ENCODE measurements around the gene CENPP.
"Not testable (repeated sequence)": the region's sequence is repeated elsewhere in the genome, so short reads cannot be mapped to it uniquely, and the experiment has no call there.

CENPP gene

GRCh38 chr9:92558612-92559374 lies 233.0 kb downstream of the CENPP start:
- no peak for DNase-seq

- DNase-seq: no peak
These were observed 235.9 kb downstream of the CENPP start for GRCh38 chr9:92561374-92562330.

DNA sequence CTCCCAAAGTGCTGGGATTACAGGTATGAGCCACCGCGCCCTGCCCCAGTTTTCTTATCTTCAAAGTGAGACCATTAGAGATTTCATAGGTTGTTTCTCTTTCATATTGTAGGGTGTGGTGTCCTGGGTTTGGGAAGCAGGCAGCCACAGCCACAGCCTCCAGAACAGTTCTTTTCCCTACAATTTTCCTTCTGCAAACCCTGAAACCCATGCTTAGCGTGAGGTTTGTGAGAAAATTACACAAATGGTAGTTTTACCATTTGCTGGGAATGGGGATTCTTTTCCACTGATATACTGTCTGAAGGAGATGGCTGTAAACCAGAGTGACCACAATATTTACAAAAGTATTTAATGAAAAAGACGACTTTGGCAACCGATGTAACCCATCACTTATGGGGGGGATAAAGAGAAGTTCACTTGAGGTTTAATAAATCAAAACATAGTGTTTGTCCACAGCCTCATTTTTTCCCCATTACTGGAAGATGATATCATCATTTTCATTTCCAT lies 236.8 kb downstream of the CENPP start:
- no peak for DNase-seq

GRCh38 chr9:92563116-92564100 lies 237.7 kb downstream of the CENPP start:
- DNase-seq: no peak

DNA sequence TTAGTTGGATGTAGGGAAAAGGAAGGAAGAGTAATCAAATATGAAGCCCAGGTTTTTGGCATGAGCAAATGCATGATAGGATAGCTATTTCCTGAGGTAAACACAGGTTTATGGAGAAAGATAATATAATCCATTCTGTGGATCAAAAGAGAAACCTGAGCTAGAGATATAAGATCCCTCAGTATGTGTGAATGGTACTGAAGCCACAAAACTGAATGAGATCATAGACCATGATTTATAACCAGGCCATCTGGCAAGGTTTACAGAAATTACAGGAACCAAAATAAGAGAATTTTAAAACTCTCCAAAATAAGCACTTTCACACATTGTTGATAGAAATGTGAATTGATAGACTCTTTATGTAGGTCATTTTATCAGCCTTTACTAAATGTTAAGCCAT lies 238.8 kb downstream of the CENPP start:
- DNase-seq: no peak

GRCh38 chr9:92564982-92565381 lies 239.2 kb downstream of the CENPP start:
- no peak for DNase-seq

- not testable (repeated sequence) for DNase-seq
These were observed 246.1 kb downstream of the CENPP start for GRCh38 chr9:92571871-92572270.

DNA sequence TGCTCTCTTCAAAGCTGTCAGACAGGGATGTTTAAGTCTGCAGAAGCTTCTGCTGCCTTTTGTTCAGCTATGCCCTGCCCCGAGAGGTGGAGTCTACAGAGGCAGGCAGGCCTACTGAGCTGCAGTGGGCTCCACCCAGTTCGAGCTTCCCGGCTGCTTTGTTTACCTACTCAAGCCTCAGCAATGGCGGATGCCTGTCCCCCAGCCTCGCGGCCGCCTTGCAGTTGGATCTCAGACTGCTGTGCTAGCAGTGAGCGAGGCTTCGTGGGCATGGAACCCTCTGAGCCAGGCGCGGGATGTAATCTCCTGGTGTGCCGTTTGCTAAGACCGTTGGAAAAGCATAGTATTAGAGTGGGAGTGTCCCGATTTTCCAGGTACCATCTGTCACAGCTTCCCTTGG lies 247.9 kb downstream of the CENPP start:
- not testable (repeated sequence) for DNase-seq

- no peak for DNase-seq
These were observed 250.4 kb downstream of the CENPP start for GRCh38 chr9:92576175-92576574.

DNA sequence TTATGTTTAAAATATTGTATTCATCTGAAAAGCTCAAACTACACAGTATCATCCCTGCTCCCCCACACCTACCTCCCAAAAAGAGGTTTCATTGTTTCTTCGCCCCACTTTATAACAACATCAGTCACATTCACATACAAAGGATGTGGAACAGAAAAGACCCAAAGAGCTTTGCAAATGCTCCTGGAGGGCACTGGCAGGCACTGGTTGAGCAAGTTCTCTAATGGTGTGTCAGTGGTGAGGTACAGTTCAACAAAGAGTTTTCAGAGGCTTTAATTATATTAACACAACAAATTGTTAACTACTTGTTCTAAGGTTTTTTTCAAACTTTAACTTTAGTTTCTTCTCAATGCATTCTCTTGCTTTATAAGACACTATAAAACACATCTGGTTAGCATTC lies 264.2 kb downstream of the CENPP start:
- DNase-seq: peak; percentile 2 to 10

- DNase-seq: peak; percentile 22 to 33
These were observed 264.6 kb downstream of the CENPP start for GRCh38 chr9:92590377-92590776.

DNA sequence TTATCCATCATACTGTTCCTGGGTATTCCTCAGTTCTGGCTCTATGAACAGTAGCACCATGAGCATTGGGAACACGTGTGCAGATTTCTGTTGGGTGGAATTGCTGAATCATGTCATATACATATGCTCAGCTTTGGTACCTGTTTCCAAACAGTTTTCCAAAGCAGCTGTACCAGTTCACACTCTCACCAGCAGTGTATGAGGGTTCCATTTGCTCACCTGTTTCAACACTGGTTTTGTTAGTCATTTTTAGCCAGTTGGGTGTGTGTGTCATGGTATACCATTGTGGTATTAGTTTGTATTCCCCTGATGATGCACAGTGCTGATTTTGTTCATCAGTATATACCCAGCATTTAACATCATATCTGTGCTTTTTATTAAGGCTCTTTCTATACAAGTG lies 266.8 kb downstream of the CENPP start:
- no peak for DNase-seq

GRCh38 chr9:92592946-92593861 lies 267.5 kb downstream of the CENPP start:
- DNase-seq: no peak

- not testable (repeated sequence) for DNase-seq
These were observed 269.3 kb downstream of the CENPP start for GRCh38 chr9:92595075-92595474.

DNA sequence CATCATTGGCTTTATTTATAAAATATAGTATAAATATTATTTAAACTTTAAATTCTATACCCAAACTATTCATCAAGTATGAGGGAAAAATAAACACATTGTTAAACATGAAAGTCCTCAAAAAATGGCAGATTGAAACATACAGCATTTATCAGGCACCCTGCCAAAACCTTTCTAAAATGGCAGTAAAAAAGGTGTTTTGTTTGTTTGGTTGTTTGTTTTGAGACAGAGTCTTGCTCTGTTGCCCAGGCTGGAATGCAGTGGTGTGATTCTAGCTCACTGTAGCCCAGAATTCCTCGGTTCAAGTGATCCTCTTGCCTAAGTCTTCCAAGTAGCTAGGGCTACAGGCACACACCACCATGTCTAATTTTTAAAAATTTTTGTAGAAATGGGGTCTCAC lies 270.2 kb downstream of the CENPP start:
- DNase-seq: no peak

DNA sequence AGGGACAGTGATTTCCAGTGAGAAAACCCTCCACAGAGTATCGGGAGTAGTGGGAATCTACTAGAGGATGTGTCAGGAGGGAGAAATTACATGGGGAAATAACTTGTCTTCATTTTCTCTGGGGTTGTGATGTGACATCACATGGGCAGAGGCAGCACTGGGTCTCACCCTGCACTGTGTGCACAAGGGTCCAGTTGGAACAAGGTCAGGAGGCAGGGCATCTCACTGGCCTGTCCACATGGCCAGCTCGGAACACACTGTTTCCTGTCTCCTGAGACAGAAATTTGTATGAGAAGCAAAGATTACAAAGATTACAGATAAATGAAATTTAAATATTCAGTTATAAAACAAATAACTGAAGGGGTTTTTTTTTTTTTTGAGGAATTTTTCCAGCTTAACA lies 272.6 kb downstream of the CENPP start:
- no peak for DNase-seq

GRCh38 chr9:92599938-92600461 lies 274.2 kb downstream of the CENPP start:
- DNase-seq: no peak

DNA sequence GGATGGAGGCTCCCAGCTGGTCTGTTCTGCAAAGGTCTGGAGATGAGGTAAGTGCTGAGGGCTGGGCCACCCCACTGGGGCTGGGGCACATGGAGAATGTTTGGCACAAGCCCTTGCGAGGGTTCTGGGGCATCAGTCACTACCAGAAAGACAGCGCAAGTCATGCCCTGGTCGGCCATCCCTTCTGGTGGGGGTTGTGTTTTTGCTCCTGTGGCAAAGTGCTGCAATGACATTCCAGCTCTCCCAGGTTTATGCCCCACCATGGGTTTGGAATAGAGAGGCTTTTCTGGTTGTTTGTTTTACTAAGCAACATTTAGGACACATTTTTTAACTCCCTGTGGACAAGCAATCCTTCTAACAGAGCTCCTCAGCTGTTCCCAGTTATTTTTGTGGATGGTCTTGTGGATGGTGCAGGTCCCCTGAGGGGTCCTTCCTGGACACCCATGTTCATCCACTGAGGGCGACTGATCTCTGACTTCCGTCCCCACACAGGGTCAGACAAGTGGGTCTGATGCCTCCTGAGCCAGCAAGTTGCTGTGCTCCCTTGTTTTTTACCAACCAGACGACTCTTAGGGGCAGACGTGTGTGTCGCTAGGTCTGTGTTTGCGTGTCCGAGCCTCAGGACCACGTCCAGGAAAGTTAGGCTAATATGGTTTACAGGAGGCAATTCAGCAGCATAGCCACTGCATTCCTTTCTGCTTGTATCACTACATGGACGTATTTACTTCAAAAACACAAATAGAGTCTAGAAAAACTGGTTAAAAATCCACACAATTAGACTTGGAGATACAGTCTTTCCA lies 274.9 kb downstream of the CENPP start:
- no peak for DNase-seq

GRCh38 chr9:92601451-92601850 lies 275.7 kb downstream of the CENPP start:
- DNase-seq: no peak

- no peak for DNase-seq
These were observed 276.7 kb downstream of the CENPP start for GRCh38 chr9:92602413-92602812.

Measured in inflammatory macrophage treated with lipopolysaccharide for 1 hour (primary cell).